CD4-positive, alpha-beta T cell treated with Interleukin-15 for 4 hours (primary cell): Measurements from ENCODE around the gene BCL7C.

Source experiments
- DNase-seq: peaks from one replicate; pipeline ENCODE4 v3.0.0-alpha.2; 2020; ENCODE audit warnings: low spot score

BCL7C gene

GRCh38 chr16:30922420-30922959, 28.6 kb upstream of the BCL7C start:
- peak; percentile 99 for DNase-seq

GRCh38 chr16:30921748-30922419, 28.0 kb upstream of the BCL7C start:
- peak; percentile 88 for DNase-seq

- DNase-seq, result no peak
Observed at GRCh38 chr16:30921459-30921747, 27.5 kb upstream of the BCL7C start.

GRCh38 chr16:30920891-30921290, 27.0 kb upstream of the BCL7C start:
- no peak for DNase-seq

- DNase-seq, result no peak
Observed at GRCh38 chr16:30918614-30919013, 24.7 kb upstream of the BCL7C start.

- no peak for DNase-seq
Observed at GRCh38 chr16:30914830-30915229, 21.0 kb upstream of the BCL7C start.

GRCh38 chr16:30912794-30913412, 19.0 kb upstream of the BCL7C start:
- DNase-seq, result no peak

- DNase-seq, result no peak
Observed at GRCh38 chr16:30910427-30911029, 16.7 kb upstream of the BCL7C start.

GRCh38 chr16:30907064-30907463, 13.2 kb upstream of the BCL7C start:
- no peak for DNase-seq

- DNase-seq, result no peak
Observed at GRCh38 chr16:30904114-30904780, 10.4 kb upstream of the BCL7C start.

GRCh38 chr16:30903596-30903995, 9.7 kb upstream of the BCL7C start:
- DNase-seq, result no peak

- no peak for DNase-seq
Observed at GRCh38 chr16:30903002-30903401, 9.1 kb upstream of the BCL7C start.

- DNase-seq, result peak; percentile 57
Observed at GRCh38 chr16:30902029-30902972, 8.4 kb upstream of the BCL7C start.

GRCh38 chr16:30901201-30902028, 7.5 kb upstream of the BCL7C start:
- DNase-seq, result no peak

- DNase-seq, result no peak
Observed at GRCh38 chr16:30900588-30900987, 6.7 kb upstream of the BCL7C start.

- DNase-seq, result no peak
Observed at GRCh38 chr16:30899794-30900193, 5.9 kb upstream of the BCL7C start.

GRCh38 chr16:30896889-30897733, 3.2 kb upstream of the BCL7C start:
- DNase-seq, result peak; percentile 75

- DNase-seq, result no peak
Observed at GRCh38 chr16:30896261-30896888, 2.5 kb upstream of the BCL7C start, which contains the start of gene CTF1. Gene CTF1 (plus strand): TSS chr16:30896614. CDS start chr16:30896644, 30 bp downstream.

- no peak for DNase-seq
Observed at GRCh38 chr16:30895627-30896260, 1.9 kb upstream of the BCL7C start.
